Ishikawa (cell line): Measurements from ENCODE around the gene USPL1.

Experiments used
- EP300 ChIP-seq: IDR thresholded peaks from 2 replicates; pipeline ENCODE4 v1.6.1; 2012; ENCODE audit warnings: borderline replicate concordance
- NFIC ChIP-seq: IDR thresholded peaks from 2 replicates; pipeline ENCODE4 v1.6.1; 2012

- TF ChIP-seq NFIC (no peak), EP300 (no peak)
Measured at GRCh38 chr13:30687601-30688000, 69.9 kb downstream of the USPL1 start.
